ENCODE data around the gene EDEM2.
"Not testable (repeated sequence)": the region's sequence is repeated elsewhere in the genome, so short reads cannot be mapped to it uniquely, and the experiment has no call there.

The EDEM2 gene

GRCh38 chr20:35121186-35121585, 25.9 kb downstream of the EDEM2 start:
- Histone ChIP-seq H3K27me3 (ENCODE audit: insufficient read depth, insufficient read length) (no peaks in the 10 kb centered on the region), H3K4me3 (ENCODE audit: insufficient read length, low read depth) (no peak overlapping the region), H3K36me3 (ENCODE audit: insufficient read depth, insufficient read length, low read length) (peaks cover 67% of the 10 kb centered on the region), H3K9ac (ENCODE audit: insufficient read length, low read depth) (no peak overlapping the region), H3K4me1 (ENCODE audit: insufficient read depth, insufficient read length) (no peaks in the 10 kb centered on the region), H3K9me3 (ENCODE audit: insufficient read depth, low read length) (no peaks in the 10 kb centered on the region)
- no peak for DNase-seq (ENCODE audit: low read depth, low spot score)
- no peak for TF ChIP-seq ZNF274 (IDR thresholded peaks at IDR 0.05; ENCODE audit: low read depth, low read length)

GRCh38 chr20:35120012-35120701, 27.0 kb downstream of the EDEM2 start:
- peaks cover 72% of the 10 kb centered on the region for H3K36me3 ChIP-seq (ENCODE audit: insufficient read depth, insufficient read length, low read length)
- TF ChIP-seq YY1 (IDR thresholded peaks at IDR 0.05; ENCODE audit: insufficient read depth, insufficient read length) (no peak), SUZ12 (IDR thresholded peaks at IDR 0.05; ENCODE audit: extremely low read depth, insufficient read depth, insufficient read length) (no peak), ZNF274 (IDR thresholded peaks at IDR 0.05; ENCODE audit: low read depth, low read length) (no peak)
- H3K27me3 ChIP-seq (ENCODE audit: insufficient read depth, insufficient read length): no peaks in the 10 kb centered on the region
- no peak overlapping the region for H3K9ac ChIP-seq (ENCODE audit: insufficient read length, low read depth)
- no peak for DNase-seq (ENCODE audit: low read depth, low spot score)
- no peaks in the 10 kb centered on the region for H3K9me3 ChIP-seq (ENCODE audit: insufficient read depth, low read length)
- no peaks in the 10 kb centered on the region for H3K4me1 ChIP-seq (ENCODE audit: insufficient read depth, insufficient read length)
- no peak overlapping the region for H3K4me3 ChIP-seq (ENCODE audit: insufficient read length, low read depth)

GRCh38 chr20:35117629-35118028, 29.5 kb downstream of the EDEM2 start:
- Histone ChIP-seq H3K36me3 (ENCODE audit: insufficient read depth, insufficient read length, low read length) (peaks cover 62% of the 10 kb centered on the region), H3K9ac (ENCODE audit: insufficient read length, low read depth) (no peak overlapping the region), H3K4me3 (ENCODE audit: insufficient read length, low read depth) (no peak overlapping the region), H3K9me3 (ENCODE audit: insufficient read depth, low read length) (no peaks in the 10 kb centered on the region), H3K27me3 (ENCODE audit: insufficient read depth, insufficient read length) (no peaks in the 10 kb centered on the region), H3K4me1 (ENCODE audit: insufficient read depth, insufficient read length) (no peaks in the 10 kb centered on the region)
- no peak for DNase-seq (ENCODE audit: low read depth, low spot score)
- no peak for TF ChIP-seq ZNF274 (IDR thresholded peaks at IDR 0.05; ENCODE audit: low read depth, low read length)
- TF ChIP-seq YY1 (IDR thresholded peaks at IDR 0.05; ENCODE audit: insufficient read depth, insufficient read length): no peak
- TF ChIP-seq SUZ12 (IDR thresholded peaks at IDR 0.05; ENCODE audit: extremely low read depth, insufficient read depth, insufficient read length): no peak

- Histone ChIP-seq H3K4me3 (ENCODE audit: insufficient read length, low read depth) (no peak overlapping the region), H3K9me3 (ENCODE audit: insufficient read depth, low read length) (no peaks in the 10 kb centered on the region), H3K4me1 (ENCODE audit: insufficient read depth, insufficient read length) (no peaks in the 10 kb centered on the region), H3K36me3 (ENCODE audit: insufficient read depth, insufficient read length, low read length) (peaks cover 60% of the 10 kb centered on the region), H3K27me3 (ENCODE audit: insufficient read depth, insufficient read length) (no peaks in the 10 kb centered on the region), H3K9ac (ENCODE audit: insufficient read length, low read depth) (no peak overlapping the region)
- no peak for DNase-seq (ENCODE audit: low read depth, low spot score)
- no peak for TF ChIP-seq SUZ12 (IDR thresholded peaks at IDR 0.05; ENCODE audit: extremely low read depth, insufficient read depth, insufficient read length)
- TF ChIP-seq ZNF274 (IDR thresholded peaks at IDR 0.05; ENCODE audit: low read depth, low read length): no peak
- TF ChIP-seq YY1 (IDR thresholded peaks at IDR 0.05; ENCODE audit: insufficient read depth, insufficient read length): no peak
Measured at GRCh38 chr20:35117196-35117595, 29.9 kb downstream of the EDEM2 start.

GRCh38 chr20:35116258-35116657, 30.9 kb downstream of the EDEM2 start:
- H3K27me3 ChIP-seq (ENCODE audit: insufficient read depth, insufficient read length): no peaks in the 10 kb centered on the region
- H3K9ac ChIP-seq (ENCODE audit: insufficient read length, low read depth): no peak overlapping the region
- no peak for DNase-seq (ENCODE audit: low read depth, low spot score)
- no peaks in the 10 kb centered on the region for H3K4me1 ChIP-seq (ENCODE audit: insufficient read depth, insufficient read length)
- no peak for TF ChIP-seq ZNF274 (IDR thresholded peaks at IDR 0.05; ENCODE audit: low read depth, low read length)
- no peak for TF ChIP-seq YY1 (IDR thresholded peaks at IDR 0.05; ENCODE audit: insufficient read depth, insufficient read length)
- TF ChIP-seq SUZ12 (IDR thresholded peaks at IDR 0.05; ENCODE audit: extremely low read depth, insufficient read depth, insufficient read length): no peak
- peaks cover 50% of the 10 kb centered on the region for H3K36me3 ChIP-seq (ENCODE audit: insufficient read depth, insufficient read length, low read length)
- H3K4me3 ChIP-seq (ENCODE audit: insufficient read length, low read depth): no peak overlapping the region
- no peaks in the 10 kb centered on the region for H3K9me3 ChIP-seq (ENCODE audit: insufficient read depth, low read length)

GRCh38 chr20:35115606-35116005, 31.5 kb downstream of the EDEM2 start:
- H3K4me1 ChIP-seq (ENCODE audit: insufficient read depth, insufficient read length): no peaks in the 10 kb centered on the region
- DNase-seq (ENCODE audit: low read depth, low spot score): no peak
- H3K9me3 ChIP-seq (ENCODE audit: insufficient read depth, low read length): no peaks in the 10 kb centered on the region
- TF ChIP-seq SUZ12 (IDR thresholded peaks at IDR 0.05; ENCODE audit: extremely low read depth, insufficient read depth, insufficient read length): no peak
- H3K9ac ChIP-seq (ENCODE audit: insufficient read length, low read depth): no peak overlapping the region
- H3K36me3 ChIP-seq (ENCODE audit: insufficient read depth, insufficient read length, low read length): peaks cover 48% of the 10 kb centered on the region
- no peaks in the 10 kb centered on the region for H3K27me3 ChIP-seq (ENCODE audit: insufficient read depth, insufficient read length)
- H3K4me3 ChIP-seq (ENCODE audit: insufficient read length, low read depth): no peak overlapping the region

GRCh38 chr20:35112276-35112675, 34.9 kb downstream of the EDEM2 start:
- not testable (repeated sequence) for H3K9ac ChIP-seq (ENCODE audit: insufficient read length, low read depth); H3K27me3 ChIP-seq (ENCODE audit: insufficient read depth, insufficient read length); DNase-seq (ENCODE audit: low read depth, low spot score); H3K4me1 ChIP-seq (ENCODE audit: insufficient read depth, insufficient read length); H3K4me3 ChIP-seq (ENCODE audit: insufficient read length, low read depth); H3K9me3 ChIP-seq (ENCODE audit: insufficient read depth, low read length)
- H3K36me3 ChIP-seq (ENCODE audit: insufficient read depth, insufficient read length, low read length): peaks cover 24% of the 10 kb centered on the region
